Lower leg skin (tissue), 4 donors: Measurements from ENCODE around the gene AGGF1. TPM values are rescaled to one million over a fixed set of nuclear protein-coding genes. Genes with fewer than 3 reads are reported as not detected.
"Not testable (repeated sequence)": the region's sequence is repeated elsewhere in the genome, so short reads cannot be mapped to it uniquely, and the experiment has no call there.

Experiments used
- DNase-seq, 2 donors: peaks; one replicate each; pipeline ENCODE4 v3.0.0-alpha.2; 2019; ENCODE audit warnings: low spot score in 2 of 2
- H3K4me3 ChIP-seq: fragments of 200-600 bp; sonication (generic); 2 replicates; pipeline ENCODE4 v1.5.1; 2017; ENCODE audit warnings: mild to moderate bottlenecking, low read depth; ENCODE audit not compliant: poor library complexity, severe bottlenecking
- POLR2A ChIP-seq, 2 donors: fragments of 450-650 bp; IDR thresholded peaks; one replicate each; pipeline ENCODE4 v1.6.1; 2016 to 2017; ENCODE audit warnings: antibody characterized with exemption in 2 of 2, mild to moderate bottlenecking in 1 of 2, moderate library complexity in 1 of 2
- whole genome bisulfite sequencing, 2 donors: methylation state at CpG; one replicate each; pipeline ENCODE4 v1.1.5; 2018; 5-methylcytosine and 5-hydroxymethylcytosine counted together
- intact Hi-C: fragments of 100-400 bp; cut with DNase I; formaldehyde crosslinking; loops from one replicate; pipeline ENCODE4 v1.15.0; 2023; ENCODE audit warnings: low total_unique reads
- total RNA-seq, 4 donors: library from RNA; depleted of rRNA; stranded (reverse); fragments of >200 nt; gene quantifications; one replicate each; pipeline ENCODE4 v1.1.0, GENCODE V29; 2016
- TF ChIP-seq, protein P1 (sequence below), 3 donors: fragments of 450-650 bp; IDR thresholded peaks; one replicate each; pipeline ENCODE4 v1.5.1; 2016; ENCODE audit warnings: antibody characterized with exemption in 3 of 3, mild to moderate bottlenecking in 3 of 3, moderate library complexity in 2 of 3

AGGF1 gene
- total RNA-seq, 4 donors from 2014 or later: 15.0 to 25.0 (median 22.4) TPM

DNA sequence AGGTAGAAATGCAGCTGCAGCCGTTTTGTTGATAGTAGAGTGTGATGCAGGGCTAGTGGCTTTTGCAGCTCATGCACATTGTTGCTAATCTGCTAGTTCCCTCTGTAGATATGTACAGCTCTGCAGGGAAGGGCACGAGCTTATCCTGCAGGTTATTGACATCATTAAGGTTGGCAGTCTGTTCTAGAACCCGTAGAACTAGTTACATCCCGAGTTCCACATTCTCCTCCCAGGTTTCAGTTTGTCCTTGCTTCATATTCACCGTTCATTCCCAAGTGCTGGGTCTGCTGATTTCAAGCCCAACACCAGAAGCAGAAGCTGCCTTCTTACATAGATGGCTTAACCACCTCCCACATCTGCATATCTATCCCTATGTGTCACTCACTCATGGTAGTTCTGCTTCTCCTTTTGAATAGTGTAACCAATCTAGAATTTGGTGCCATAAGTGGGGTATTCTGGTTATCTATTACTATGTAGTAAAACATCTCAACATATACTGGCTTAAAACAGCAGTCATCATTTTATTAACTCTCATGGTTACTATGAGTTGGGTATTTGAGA lies 39.2 kb upstream of the AGGF1 start:
- no peak for DNase-seq
- intact Hi-C loops: no loop called here
- 52 to 72% methylated on average over 5 of the region's 5 CpGs for WGBS, 2 donors
- no peak for TF ChIP-seq POLR2A (IDR thresholded peaks at IDR 0.05)
- TF ChIP-seq, protein P1, sequence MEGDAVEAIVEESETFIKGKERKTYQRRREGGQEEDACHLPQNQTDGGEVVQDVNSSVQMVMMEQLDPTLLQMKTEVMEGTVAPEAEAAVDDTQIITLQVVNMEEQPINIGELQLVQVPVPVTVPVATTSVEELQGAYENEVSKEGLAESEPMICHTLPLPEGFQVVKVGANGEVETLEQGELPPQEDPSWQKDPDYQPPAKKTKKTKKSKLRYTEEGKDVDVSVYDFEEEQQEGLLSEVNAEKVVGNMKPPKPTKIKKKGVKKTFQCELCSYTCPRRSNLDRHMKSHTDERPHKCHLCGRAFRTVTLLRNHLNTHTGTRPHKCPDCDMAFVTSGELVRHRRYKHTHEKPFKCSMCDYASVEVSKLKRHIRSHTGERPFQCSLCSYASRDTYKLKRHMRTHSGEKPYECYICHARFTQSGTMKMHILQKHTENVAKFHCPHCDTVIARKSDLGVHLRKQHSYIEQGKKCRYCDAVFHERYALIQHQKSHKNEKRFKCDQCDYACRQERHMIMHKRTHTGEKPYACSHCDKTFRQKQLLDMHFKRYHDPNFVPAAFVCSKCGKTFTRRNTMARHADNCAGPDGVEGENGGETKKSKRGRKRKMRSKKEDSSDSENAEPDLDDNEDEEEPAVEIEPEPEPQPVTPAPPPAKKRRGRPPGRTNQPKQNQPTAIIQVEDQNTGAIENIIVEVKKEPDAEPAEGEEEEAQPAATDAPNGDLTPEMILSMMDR (IDR thresholded peaks at IDR 0.05): no peak
- no peak overlapping the region for H3K4me3 ChIP-seq

DNA sequence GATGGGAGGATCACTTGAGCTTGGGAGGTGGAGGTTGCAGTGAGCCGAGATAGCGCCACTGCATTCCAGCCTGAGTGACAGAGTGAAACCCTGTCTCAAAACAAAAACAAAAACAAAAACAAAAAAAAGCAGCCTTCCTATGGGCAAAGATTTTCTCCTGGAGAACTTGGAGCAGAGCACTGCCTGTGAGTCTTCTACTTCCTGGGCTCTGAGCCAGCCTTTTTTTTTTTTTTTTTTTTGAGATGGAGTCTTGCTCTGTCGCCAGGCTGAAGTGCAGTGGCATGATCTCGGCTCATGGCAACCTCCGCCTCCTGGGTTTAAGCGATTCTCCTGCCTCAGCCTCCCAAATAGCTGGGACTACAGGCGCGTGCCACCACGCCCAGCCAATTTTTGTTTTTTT lies 36.8 kb upstream of the AGGF1 start:
- WGBS, 2 donors: 87 to 88% methylated on average over 9 of the region's 9 CpGs
- H3K4me3 ChIP-seq, DNase-seq, intact Hi-C loops: not testable (repeated sequence)

DNA sequence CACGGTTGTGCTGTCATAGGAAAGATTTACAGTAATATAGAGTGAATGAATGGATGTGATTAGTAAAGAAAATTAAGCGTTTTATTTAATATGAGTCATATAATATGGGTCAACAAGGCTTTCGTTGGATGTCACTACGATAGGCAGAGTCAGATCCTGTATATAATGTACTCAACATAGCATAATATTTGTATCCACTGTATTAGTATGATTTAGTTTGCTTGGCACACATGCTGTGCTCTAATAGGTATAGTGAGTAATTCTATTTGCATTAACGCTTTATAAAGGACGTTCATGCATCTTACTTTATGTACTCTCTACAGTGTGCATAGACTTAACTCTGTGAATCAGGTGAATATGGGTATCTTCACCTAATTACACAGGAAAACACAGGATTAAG lies 35.9 kb upstream of the AGGF1 start:
- no peak for TF ChIP-seq POLR2A (IDR thresholded peaks at IDR 0.05)
- TF ChIP-seq, protein P1 (IDR thresholded peaks at IDR 0.05): no peak
- H3K4me3 ChIP-seq: no peak overlapping the region
- intact Hi-C loops: no loop called here
- no peak for DNase-seq
- WGBS, 2 donors: 63 to 76% methylated on average over 6 of the region's 6 CpGs

DNA sequence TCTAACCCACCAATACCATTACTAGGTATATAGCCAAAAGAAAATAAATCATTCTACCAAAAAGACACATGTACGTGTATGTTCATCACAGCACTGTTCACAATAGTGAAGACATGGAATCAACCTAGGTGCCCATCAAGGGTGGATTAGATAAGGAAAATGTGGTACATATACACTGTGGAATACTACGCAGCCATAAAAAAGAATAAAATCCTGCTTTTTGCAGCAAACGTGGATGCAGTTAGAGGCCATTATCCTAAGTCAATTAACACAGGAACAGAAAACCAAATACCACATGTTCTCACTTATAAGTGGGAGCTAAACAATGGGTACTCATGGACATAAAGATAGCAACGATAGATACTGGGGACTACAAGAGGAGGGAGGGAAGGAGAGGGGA lies 32.0 kb upstream of the AGGF1 start:
- intact Hi-C loops, H3K4me3 ChIP-seq, DNase-seq: not testable (repeated sequence)
- 83 to 90% methylated on average over 4 of the region's 4 CpGs for WGBS, 2 donors

DNA sequence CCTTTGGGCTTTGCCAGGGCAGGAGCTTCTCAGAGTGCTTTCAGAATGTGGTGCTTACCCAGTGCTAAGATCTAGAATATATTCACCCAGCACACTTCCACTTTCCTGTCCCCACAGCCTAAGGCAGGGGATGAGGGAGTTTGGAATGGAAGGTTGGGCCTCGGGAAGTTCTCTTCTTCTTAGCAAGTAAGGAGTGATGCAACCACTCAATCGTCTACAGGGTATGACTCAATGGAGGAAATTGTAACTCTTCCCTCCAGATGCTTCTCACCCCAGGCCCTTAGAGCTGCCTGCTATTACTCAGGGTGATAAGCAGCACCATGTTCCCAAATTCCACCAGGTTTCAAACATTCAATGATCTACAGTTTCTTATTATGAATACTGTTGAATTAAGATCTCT lies 30.8 kb upstream of the AGGF1 start:
- DNase-seq: no peak
- TF ChIP-seq, protein P1 (IDR thresholded peaks at IDR 0.05): no peak
- TF ChIP-seq POLR2A (IDR thresholded peaks at IDR 0.05): no peak
- intact Hi-C loops: no loop called here
- H3K4me3 ChIP-seq: no peak overlapping the region
- WGBS, 2 donors: 43 to 48% methylated on average over 2 of the region's 2 CpGs

DNA sequence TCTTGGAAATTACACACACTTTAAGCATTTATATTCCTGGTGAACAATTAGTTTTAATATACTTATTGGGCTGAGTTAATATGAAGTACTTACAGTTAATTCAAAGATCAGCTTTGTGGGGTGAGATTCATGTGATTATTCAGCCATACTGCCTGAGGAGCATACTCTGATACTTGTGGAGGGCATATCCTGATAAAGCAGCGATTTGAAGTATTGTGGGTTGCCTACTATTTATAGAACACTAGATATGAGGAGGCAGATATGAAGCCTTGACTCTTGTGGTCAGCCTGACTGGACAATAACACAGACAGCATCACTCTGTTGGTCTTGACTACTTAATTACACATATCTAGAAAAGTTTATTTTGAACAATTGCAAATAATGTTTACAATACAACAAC lies 27.0 kb upstream of the AGGF1 start:
- TF ChIP-seq POLR2A (IDR thresholded peaks at IDR 0.05): no peak
- TF ChIP-seq, protein P1 (IDR thresholded peaks at IDR 0.05): no peak
- 52 to 69% methylated on average over 1 of the region's 1 CpG for WGBS, 2 donors
- H3K4me3 ChIP-seq: no peak overlapping the region
- no peak for DNase-seq
- intact Hi-C loops: no loop called here

DNA sequence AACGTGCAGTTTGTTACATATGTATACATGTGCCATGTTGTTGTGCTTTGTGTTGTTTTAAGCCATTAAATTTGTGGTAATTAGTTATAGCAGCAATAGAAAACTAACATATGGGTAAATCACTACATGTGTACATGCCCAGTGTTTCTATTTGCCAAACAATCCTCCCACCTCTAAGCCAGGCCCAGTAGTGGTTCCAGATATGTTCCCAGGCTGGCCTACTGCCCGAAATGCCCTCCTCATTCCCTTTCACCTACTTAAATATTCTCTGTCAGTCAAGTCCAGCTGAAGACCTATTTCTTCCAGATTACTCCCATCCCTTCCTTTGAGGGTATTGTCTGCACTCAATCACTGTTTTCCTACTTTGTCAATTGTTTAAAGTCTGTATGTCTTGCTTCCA lies 24.1 kb upstream of the AGGF1 start:
- TF ChIP-seq, protein P1 (IDR thresholded peaks at IDR 0.05): no peak
- TF ChIP-seq POLR2A (IDR thresholded peaks at IDR 0.05): no peak
- H3K4me3 ChIP-seq: no peak overlapping the region
- intact Hi-C loops: no loop called here
- no peak for DNase-seq
- 81% methylated on average over 2 of the region's 2 CpGs for WGBS, 2 donors
